ENCODE data around the gene STARD7. TPM values are rescaled to one million over a fixed set of nuclear protein-coding genes. Genes with fewer than 3 reads are reported as not detected.

STARD7 gene
- total and polyA plus RNA-seq, 2 donors (not counting 1 experiment from before 2014, with no cell fraction given): 35.1 to 133 TPM

DNA sequence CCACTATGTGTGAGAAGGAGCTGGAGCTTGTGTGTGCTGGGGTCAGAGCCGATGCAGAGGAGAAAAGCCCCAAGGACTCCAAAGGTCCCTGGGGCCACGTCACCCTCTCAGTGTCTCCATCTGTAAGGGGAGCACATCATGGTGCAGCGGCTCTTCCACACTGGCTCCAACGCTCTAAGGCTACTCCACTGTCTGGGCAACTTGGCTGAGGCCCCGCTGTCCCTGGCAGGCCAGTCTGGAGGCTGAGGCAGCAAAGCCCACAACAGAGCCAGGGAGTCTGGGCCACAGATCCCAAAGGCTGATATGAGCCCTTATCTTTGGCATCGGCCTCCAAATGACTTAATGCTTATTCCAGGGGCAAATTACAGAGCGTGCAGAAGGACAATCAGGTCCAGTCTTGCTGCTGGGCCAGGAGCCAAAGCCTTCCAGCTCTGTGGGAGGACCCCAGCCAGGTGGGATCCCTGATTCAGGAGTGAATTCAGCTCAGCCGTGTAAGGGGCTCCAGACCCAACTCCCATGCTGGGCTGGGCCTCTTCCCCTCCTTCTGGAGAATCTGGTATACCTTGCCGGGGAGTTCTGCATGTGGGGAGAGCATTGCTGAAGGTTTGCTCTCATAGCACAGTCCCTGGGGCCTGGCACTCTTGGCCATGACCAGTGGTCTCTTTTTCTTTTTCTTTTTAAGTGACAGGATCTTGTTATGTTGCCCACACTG lies 61.6 kb downstream of the STARD7 start:
- Histone ChIP-seq H3K9ac (ENCODE audit: low read length) (peak overlapping the region; percentile 69), H3K79me2 (ENCODE audit: control insufficient read depth, insufficient read depth, low read length) (peaks cover 2% of the 10 kb centered on the region), H3K27me3 (replicated peaks in 1 of 4; ENCODE audit: control extremely low read depth in 1 of 4, control insufficient read depth in 3 of 4, insufficient read depth in 4 of 4, low read length in 3 of 4) (no peaks in the 10 kb centered on the region), H3K9me3 (ENCODE audit: control extremely low read depth in 1 of 3, control insufficient read depth in 2 of 3, insufficient read depth in 1 of 3, low read length in 2 of 3) (no peaks in the 10 kb centered on the region), H3K4me2 (replicated peaks; ENCODE audit: low read depth, low read length, poor library complexity, severe bottlenecking) (peak overlapping the region; percentile 91), H3K4me1 (ENCODE audit: control insufficient read depth in 2 of 2, insufficient read depth in 2 of 2, low read length in 2 of 2) (peaks cover 58 to 76% of the 10 kb centered on the region in 2 donors), H4K20me1 (ENCODE audit: control insufficient read depth, insufficient read depth, low read length, poor library complexity, severe bottlenecking) (peaks cover 17% of the 10 kb centered on the region), H3K36me3 (replicated peaks in 1 of 2; ENCODE audit: control extremely low read depth in 1 of 2, control insufficient read depth in 1 of 2, extremely low read depth in 1 of 2, insufficient read depth in 2 of 2, low read length in 1 of 2) (no peaks in the 10 kb centered on the region), H3K4me3 (ENCODE audit: control extremely low read depth in 1 of 5, extremely low read depth in 1 of 5, insufficient read depth in 1 of 5, low read depth in 2 of 5, low read length in 4 of 5) (peak overlapping the region in 4 of 5 experiments; percentile 51 to 71 (median 64)), H2AFZ (ENCODE audit: insufficient read depth, low read depth, low read length, poor library complexity, severe bottlenecking) (peak overlapping the region; percentile 30), H3K27ac (ENCODE audit: low read length in 2 of 2) (peak overlapping the region; percentile 95 to 97)
- WGBS (ENCODE audit: insufficient coverage): 76% methylated on average over 8 of the region's 9 CpGs
- ATAC-seq (ENCODE audit: low read depth) (no peak), DNase-seq (no peak)
- TF ChIP-seq EZH2 (IDR thresholded peaks at IDR 0.05; ENCODE audit: borderline replicate concordance, insufficient read depth, low read depth, low read length, poor library complexity, severe bottlenecking): no peak
- TF ChIP-seq, protein P1, sequence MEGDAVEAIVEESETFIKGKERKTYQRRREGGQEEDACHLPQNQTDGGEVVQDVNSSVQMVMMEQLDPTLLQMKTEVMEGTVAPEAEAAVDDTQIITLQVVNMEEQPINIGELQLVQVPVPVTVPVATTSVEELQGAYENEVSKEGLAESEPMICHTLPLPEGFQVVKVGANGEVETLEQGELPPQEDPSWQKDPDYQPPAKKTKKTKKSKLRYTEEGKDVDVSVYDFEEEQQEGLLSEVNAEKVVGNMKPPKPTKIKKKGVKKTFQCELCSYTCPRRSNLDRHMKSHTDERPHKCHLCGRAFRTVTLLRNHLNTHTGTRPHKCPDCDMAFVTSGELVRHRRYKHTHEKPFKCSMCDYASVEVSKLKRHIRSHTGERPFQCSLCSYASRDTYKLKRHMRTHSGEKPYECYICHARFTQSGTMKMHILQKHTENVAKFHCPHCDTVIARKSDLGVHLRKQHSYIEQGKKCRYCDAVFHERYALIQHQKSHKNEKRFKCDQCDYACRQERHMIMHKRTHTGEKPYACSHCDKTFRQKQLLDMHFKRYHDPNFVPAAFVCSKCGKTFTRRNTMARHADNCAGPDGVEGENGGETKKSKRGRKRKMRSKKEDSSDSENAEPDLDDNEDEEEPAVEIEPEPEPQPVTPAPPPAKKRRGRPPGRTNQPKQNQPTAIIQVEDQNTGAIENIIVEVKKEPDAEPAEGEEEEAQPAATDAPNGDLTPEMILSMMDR (IDR thresholded peaks at IDR 0.05): no peak
- Mint-ChIP-seq H3K27me3 (no peaks in the 10 kb centered on the region), H3K4me3 (peak overlapping the region; percentile 87), H3K27ac (peak overlapping the region; percentile 98), H3K9me3 (ENCODE audit: insufficient read depth) (no peaks in the 10 kb centered on the region), H3K4me1 (peaks cover 76% of the 10 kb centered on the region)
- intact Hi-C loops (cut with micrococcal nuclease): no loop called here
- ChIA-PET CTCF (interaction anchor here (0.7 to 23.6 kb wide), 6 partner anchors 9 to 117 kb away, joined by 3 to 1065 read pairs (median 11); partner anchors contain the start of gene ASTL), POLR2A (interaction anchor here (1.0 to 7.9 kb wide), 6 partner anchors 12 to 669 kb away, joined by 3 to 47 read pairs (median 7); partner anchors contain the start of genes ADRA2B and STARD7)

All from B cell (primary cell).